GM15510 (cell line): ENCODE measurements around the gene TRIM65.
A peak's percentile ranks its signal among the peaks of the same experiment; 100 is the strongest.

Source experiments
- POLR2A ChIP-seq: IDR thresholded peaks from 3 replicates; pipeline ENCODE4 v1.6.1; 2011; ENCODE audit warnings: borderline replicate concordance; ENCODE audit not compliant: insufficient read length; ENCODE audit errors: extremely low read depth

TRIM65 gene

DNA sequence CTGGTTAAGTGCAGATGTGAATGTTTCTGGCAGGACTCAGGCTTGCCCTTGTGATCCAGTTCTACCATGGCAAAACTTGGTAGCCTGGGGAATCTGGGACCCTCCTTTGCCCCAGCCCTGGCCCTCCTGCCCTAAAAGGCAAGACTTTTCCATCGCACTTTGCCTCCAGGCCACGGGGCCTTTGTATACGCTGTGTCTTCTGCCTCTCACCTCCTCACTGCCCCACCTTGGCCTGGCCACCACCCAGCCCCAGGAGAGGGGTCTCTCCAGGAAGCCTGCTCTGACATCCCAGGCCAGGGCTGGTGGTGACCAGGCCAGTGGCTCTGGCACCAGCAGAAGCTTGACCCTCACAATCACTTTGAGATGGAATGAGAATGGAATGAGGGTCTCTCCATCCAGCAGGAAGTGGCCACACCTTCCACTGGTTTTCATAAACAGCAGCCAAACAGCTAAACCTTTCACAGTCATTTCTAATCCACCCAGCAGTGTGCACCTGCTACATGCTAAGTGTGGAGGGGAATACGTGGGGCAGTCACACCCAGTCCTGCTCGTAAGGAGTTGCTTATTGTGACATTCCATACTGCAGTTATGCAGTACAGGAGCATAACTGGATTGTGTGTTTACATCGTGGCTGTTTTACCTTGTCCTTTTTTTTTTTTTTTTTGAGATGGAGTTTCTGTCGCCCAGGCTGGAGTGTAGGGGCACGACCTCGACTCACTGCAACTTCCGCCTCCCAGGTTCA, 9.6 kb upstream of the TRIM65 start:
- TF ChIP-seq POLR2A = no peak

GRCh38 chr17:75904749-75905521, 8.2 kb upstream of the TRIM65 start, which contains the start of gene MRPL38:
Gene MRPL38, minus strand, starts transcription at chr17:75904884. Its CDS starts 9 bp downstream, at chr17:75904875.
- peak; percentile 83 for TF ChIP-seq POLR2A

GRCh38 chr17:75902406-75902805, 5.7 kb upstream of the TRIM65 start:
- TF ChIP-seq POLR2A = no peak

GRCh38 chr17:75901727-75902126, 5.0 kb upstream of the TRIM65 start:
- no peak for TF ChIP-seq POLR2A

- TF ChIP-seq POLR2A = no peak
Measured at GRCh38 chr17:75900691-75901533, 4.2 kb upstream of the TRIM65 start.

DNA sequence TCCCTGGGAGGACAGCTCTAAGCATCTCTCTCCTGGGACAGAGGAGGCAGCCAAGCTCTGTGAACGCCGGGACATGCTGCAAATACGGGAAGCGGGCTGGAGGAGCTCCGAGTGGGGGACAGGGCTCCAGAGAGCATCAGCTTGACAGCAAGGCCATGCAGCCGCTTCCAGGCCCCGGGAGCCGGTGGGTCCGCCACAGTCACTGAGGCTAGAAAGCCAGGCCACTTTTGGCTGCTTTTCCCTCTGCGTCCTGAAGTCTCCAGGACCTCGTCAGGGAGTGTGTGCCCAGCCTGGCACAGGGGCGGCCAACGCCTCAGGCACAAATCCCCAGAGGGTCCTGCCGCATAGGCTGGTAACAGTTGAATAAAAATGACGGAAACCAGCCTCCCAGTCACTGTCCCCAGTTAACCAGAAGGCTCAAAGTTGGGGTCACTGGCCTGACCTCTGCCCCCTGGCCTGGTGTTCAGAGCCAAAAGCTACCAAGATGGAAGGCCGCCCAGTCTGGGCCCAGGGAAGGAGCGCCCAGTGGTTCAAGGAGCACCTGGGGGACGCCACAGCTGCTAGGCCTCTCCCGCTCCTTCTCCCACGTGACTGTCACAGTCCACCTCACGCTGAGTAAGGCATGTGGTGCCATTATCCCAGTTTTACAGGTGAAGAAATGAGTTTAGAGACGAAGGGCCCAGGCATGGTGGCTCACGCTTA, 3.2 kb upstream of the TRIM65 start:
- TF ChIP-seq POLR2A = no peak

GRCh38 chr17:75899353-75899752, 2.6 kb upstream of the TRIM65 start:
- no peak for TF ChIP-seq POLR2A

DNA sequence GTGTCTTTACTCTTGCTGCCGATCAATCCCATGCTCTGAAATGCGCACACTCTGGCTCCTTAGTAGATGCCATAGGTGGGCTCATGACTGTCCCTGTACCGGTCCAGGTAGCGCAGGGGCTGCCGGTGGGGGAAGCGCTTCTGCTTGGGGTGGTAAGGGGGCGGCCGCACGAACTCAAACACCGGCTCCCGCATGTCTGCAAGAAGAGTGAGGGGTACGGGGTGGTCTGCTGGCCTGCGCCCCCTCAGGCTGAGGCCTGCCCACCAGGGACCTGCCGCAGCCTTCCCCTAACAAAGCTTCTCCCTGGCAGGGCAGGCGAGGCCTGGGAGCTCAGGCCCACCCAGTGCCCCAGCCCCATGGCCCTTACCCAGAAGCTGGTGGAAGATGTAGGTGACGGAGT, 2.0 kb upstream of the TRIM65 start:
- no peak for TF ChIP-seq POLR2A

DNA sequence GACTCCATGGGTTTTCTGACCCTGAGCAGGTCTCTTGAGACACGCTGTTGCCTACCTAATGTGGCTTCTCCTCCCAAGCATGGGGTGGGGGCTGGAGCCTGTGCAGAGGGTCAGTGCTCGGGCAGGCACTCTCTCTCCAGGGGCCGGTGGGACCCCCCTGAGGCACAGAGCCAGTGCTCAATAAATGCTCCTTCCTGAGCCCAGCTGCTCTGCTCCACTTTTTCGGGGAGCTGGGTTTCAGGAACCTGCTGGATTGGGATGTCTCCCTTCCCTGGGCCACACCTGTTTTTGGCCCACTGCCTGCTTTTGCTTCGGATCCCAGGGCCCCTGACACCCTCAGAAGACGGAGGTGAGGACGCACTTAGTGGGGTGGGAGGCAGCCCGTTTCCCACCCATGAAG, 1.3 kb upstream of the TRIM65 start:
- no peak for TF ChIP-seq POLR2A

DNA sequence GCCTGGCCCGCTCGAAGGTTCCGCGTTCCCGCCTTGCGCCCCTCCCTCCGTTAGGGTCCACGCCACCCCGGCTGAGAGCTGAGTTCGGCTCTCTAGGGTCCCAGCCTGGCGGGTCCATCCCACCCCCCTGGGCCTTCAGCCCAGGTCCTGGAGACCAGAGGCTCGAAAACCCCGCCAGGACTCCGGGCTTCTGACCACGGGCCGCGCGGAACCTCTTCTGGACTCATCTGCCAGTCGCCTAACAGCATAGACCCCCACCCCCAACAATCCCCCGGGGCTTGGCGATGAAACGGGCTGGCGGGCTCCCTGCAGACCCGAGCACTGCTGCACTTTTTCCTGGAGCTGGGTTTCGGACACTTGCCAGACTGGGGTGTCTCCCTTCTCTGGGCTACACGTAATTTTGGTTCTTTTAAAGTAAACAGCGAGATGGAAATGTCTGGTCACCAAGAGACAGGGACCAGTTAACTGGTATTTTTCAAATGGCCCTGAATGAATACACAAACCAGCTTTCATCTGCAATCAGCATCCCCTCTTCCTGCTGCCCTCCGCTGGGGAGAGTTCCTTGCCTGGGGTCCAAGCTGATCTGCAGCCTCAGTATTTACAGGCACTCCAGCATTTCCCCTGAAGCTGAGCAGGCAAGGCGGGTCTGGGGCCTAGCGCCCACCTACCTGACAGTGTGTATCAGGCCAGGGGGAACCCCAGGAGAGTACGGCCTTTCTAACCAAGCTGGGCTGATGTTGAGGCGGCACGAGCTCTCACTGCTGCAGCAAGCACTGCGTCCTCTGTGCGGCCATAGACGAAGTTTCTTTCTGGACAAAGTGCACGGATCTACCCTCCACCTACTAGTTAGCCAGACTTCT, 639 bp upstream of the TRIM65 start:
- no peak for TF ChIP-seq POLR2A

DNA sequence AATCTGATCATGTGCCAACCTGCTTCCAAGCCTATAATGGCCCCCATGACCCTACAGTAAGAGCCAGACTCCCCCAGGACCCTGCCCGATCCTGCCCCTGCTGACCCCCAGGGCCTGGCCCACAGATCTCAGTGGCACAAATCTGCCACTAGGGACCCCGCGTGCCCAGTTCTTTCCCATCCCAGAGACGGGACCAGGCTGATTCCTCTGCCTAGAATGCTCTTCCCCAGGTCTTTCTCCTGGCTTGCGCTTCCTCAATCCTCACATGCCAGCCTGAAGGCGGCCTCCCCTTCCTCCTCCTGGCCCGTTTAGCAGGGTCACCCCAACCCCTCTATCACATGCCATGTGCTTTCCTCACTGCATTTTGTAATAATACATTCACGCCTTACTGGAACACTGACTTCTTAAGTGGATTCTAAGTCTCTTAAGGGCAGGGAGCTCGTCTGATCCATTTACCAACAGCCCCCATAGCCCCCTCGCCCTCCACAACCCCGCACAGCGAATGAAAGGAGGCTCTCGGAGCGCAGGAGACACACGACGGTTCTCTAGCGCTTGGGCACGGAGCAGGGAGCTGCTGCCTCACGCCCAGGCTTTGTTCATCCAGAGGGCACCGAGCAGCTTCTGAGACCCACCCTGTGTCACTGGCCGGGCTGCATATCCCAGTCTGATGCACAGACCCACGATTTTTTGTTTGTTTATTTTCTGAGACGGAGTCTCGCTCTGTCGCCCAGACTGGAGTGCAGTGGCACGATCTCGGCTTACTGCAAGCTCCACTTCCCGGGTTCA, 1.2 kb downstream of the TRIM65 start:
- TF ChIP-seq POLR2A = no peak

- no peak for TF ChIP-seq POLR2A
Measured at GRCh38 chr17:75894049-75894733, 2.6 kb downstream of the TRIM65 start.

- no peak for TF ChIP-seq POLR2A
Measured at GRCh38 chr17:75893305-75894048, 3.3 kb downstream of the TRIM65 start.
